Endodermal cell (in vitro differentiated cells): ENCODE results near the gene TRDN. TPM values are rescaled to one million over a fixed set of nuclear protein-coding genes. Genes with fewer than 3 reads are reported as not detected.
A peak's percentile ranks its signal among the peaks of the same experiment; 100 is the strongest.

Source experiments
- DNase-seq: peaks from one replicate; pipeline ENCODE4 v3.0.0-alpha.2; 2017
- H3K27ac ChIP-seq: 2 replicates; pipeline ENCODE4 v1.5.1; 2013; ENCODE audit warnings: mild to moderate bottlenecking, low read depth, low read length, moderate library complexity
- H3K27me3 ChIP-seq: 2 replicates; pipeline ENCODE4 v1.6.1; 2013; ENCODE audit warnings: mild to moderate bottlenecking, low read length, moderate library complexity; ENCODE audit not compliant: insufficient read depth, control insufficient read depth, poor library complexity, severe bottlenecking
- H3K36me3 ChIP-seq: 2 replicates; pipeline ENCODE4 v1.7.0; 2013; ENCODE audit warnings: mild to moderate bottlenecking, low read length, moderate library complexity; ENCODE audit not compliant: control insufficient read depth, insufficient read depth
- H3K4me1 ChIP-seq: one replicate; pipeline ENCODE4 v1.7.0; 2013; ENCODE audit warnings: low read length; ENCODE audit not compliant: control insufficient read depth, insufficient read depth
- H3K4me3 ChIP-seq: 2 replicates; pipeline ENCODE4 v1.5.1; 2013; ENCODE audit warnings: mild to moderate bottlenecking, low read length, moderate library complexity
- H3K9ac ChIP-seq: 2 replicates; pipeline ENCODE4 v1.6.1; 2013; ENCODE audit warnings: mild to moderate bottlenecking, low read length, moderate library complexity; ENCODE audit not compliant: poor library complexity, severe bottlenecking; ENCODE audit errors: extremely low read depth
- H3K9me3 ChIP-seq: 2 replicates; pipeline ENCODE4 v1.6.1; 2013; ENCODE audit warnings: mild to moderate bottlenecking, low read length, moderate library complexity; ENCODE audit not compliant: control insufficient read depth
- H3K27ac Mint-ChIP-seq: 2 replicates; pipeline ENCODE4 v1.8.0; 2020; ENCODE audit warnings: mixed read lengths
- H3K27me3 Mint-ChIP-seq: 2 replicates; pipeline ENCODE4 v1.8.0; 2021; ENCODE audit warnings: mild to moderate bottlenecking, mixed read lengths; ENCODE audit not compliant: insufficient read depth
- H3K36me3 Mint-ChIP-seq: 2 replicates; pipeline ENCODE4 v1.8.0; 2020; ENCODE audit warnings: low read depth, mixed read lengths
- H3K4me1 Mint-ChIP-seq: 2 replicates; pipeline ENCODE4 v1.8.0; 2020; ENCODE audit warnings: mixed read lengths
- H3K4me3 Mint-ChIP-seq: 2 replicates; pipeline ENCODE4 v1.8.0; 2020; ENCODE audit warnings: mild to moderate bottlenecking, moderate library complexity, mixed read lengths
- H3K9me3 Mint-ChIP-seq: 2 replicates; pipeline ENCODE4 v1.8.0; 2020; ENCODE audit warnings: mild to moderate bottlenecking, mixed read lengths
- WGBS, 2 experiments: methylation state at CpG; one replicate each; pipeline versions ENCODE4 v1.1.5 to v1.1.7; 2013; ENCODE audit warnings: missing lambda C conversion rate in 2 of 2, mixed read lengths in 1 of 2; ENCODE audit not compliant: insufficient coverage in 1 of 2, insufficient read length in 1 of 2; 5-methylcytosine and 5-hydroxymethylcytosine counted together
- total RNA-seq, 2 donors: library from RNA; stranded (reverse); fragmentation: NEBNext Ultra II Directional in 1 of 2; extraction: Animal tissue kit (Norgen Biotek cat#: 25700) in 1 of 2; gene quantifications; 2 replicates in 1 of 2; 3 replicates in 1 of 2; pipeline ENCODE4 v1.2.1, GENCODE V29; 2021
- TF ChIP-seq, protein P1 (sequence below): fragments of 200-600 bp; sonication (generic); conservative IDR thresholded peaks from 2 replicates; pipeline ENCODE4 v1.5.0; 2021; ENCODE audit warnings: antibody characterized with exemption, mild to moderate bottlenecking

TRDN gene
- total RNA-seq, 2 donors from 2014 or later, result 74.4 to 136 TPM

DNA sequence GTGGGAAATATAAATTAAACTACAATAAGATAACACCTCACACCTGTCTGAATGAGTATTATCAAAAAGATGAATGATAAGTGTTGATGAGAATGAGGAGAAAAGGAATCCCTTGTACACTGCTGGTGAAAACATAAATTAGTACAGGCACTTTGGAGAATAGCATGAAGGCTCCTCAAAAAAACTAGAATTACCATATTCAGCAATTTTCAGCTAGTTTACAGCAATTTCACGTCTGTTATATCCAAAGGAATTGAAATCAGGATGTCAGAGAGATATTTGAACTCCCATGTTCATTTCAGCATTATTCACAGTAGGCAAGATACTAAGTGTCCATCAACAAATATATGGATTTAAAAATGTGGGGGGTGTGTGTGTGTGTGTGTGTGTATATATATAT, 348.1 kb downstream of the TRDN start:
- Mint-ChIP-seq H3K4me3 (no peak overlapping the region), H3K27me3 (peaks cover 3% of the 10 kb centered on the region), H3K9me3 (peaks cover 13% of the 10 kb centered on the region), H3K4me1 (no peaks in the 10 kb centered on the region), H3K36me3 (no peaks in the 10 kb centered on the region), H3K27ac (no peak overlapping the region)
- Histone ChIP-seq H3K4me3 (no peak overlapping the region), H3K27me3 (no peaks in the 10 kb centered on the region), H3K4me1 (no peaks in the 10 kb centered on the region), H3K36me3 (no peaks in the 10 kb centered on the region), H3K9me3 (peaks cover under 1% of the 10 kb centered on the region), H3K27ac (no peak overlapping the region), H3K9ac (no peak overlapping the region)
- DNase-seq, result no peak
- WGBS, 2 experiments, result 100% methylated on average over 1 of the region's 1 CpG; no CpG with 5 or more reads in 1 of the 2 experiments
- TF ChIP-seq, protein P1, sequence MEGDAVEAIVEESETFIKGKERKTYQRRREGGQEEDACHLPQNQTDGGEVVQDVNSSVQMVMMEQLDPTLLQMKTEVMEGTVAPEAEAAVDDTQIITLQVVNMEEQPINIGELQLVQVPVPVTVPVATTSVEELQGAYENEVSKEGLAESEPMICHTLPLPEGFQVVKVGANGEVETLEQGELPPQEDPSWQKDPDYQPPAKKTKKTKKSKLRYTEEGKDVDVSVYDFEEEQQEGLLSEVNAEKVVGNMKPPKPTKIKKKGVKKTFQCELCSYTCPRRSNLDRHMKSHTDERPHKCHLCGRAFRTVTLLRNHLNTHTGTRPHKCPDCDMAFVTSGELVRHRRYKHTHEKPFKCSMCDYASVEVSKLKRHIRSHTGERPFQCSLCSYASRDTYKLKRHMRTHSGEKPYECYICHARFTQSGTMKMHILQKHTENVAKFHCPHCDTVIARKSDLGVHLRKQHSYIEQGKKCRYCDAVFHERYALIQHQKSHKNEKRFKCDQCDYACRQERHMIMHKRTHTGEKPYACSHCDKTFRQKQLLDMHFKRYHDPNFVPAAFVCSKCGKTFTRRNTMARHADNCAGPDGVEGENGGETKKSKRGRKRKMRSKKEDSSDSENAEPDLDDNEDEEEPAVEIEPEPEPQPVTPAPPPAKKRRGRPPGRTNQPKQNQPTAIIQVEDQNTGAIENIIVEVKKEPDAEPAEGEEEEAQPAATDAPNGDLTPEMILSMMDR, result no peak

DNA sequence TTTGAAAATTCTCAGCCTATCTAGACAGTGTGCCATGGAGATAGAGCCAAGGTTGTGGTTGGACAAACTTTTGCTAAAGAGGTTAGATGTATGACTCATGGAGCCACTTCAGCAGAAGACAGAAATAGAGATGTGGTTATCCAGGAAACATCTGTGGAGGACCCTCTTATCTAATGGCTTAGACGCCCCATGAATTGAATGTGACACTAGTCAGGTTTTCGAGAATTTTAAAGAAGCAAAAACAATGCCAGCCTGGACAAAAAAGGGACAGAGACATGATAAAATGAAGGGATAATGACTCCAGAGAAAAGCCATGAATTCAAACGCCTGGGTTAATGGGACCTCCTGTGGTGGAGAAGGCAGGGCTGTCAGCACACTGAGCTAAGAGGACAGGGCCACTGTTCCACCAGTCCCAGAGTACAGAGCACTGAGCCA, 360.2 kb downstream of the TRDN start:
- Mint-ChIP-seq H3K4me1 (peaks cover 33% of the 10 kb centered on the region), H3K9me3 (no peaks in the 10 kb centered on the region), H3K27ac (peak overlapping the region; percentile 53), H3K36me3 (no peaks in the 10 kb centered on the region), H3K4me3 (no peak overlapping the region), H3K27me3 (no peaks in the 10 kb centered on the region)
- 31 to 48% methylated on average over 3 of the region's 3 CpGs for WGBS, 2 experiments
- Histone ChIP-seq H3K27ac (no peak overlapping the region), H3K36me3 (no peaks in the 10 kb centered on the region), H3K4me3 (no peak overlapping the region), H3K4me1 (peaks cover 8% of the 10 kb centered on the region), H3K9ac (no peak overlapping the region), H3K27me3 (no peaks in the 10 kb centered on the region), H3K9me3 (no peaks in the 10 kb centered on the region)
- TF ChIP-seq, protein P1, result no peak
- peak; percentile 77 for DNase-seq

DNA sequence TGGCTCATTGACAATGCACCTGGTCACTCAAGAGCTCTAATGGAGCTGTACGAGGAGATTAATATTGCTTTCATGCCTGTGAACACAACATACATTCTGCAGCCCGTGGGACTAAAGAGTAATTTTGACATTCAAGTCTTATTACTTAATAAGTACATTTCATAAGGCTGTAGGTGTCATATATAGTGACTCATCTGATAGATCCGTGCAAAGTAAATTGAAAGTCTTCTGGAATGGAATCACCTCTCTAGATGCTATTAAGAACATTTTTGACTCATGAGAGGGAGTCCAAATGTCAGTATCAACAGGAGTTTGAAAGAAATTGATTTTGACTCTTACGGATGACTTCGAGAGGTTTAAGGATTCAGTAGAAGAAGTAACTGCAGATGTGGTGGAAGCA, 372.8 kb downstream of the TRDN start:
- WGBS, 2 experiments, result 84 to 95% methylated on average over 3 to 5 of the region's 5 CpGs
- H3K27ac ChIP-seq, result no peak overlapping the region
- H3K9me3 ChIP-seq, result peaks cover 28% of the 10 kb centered on the region
- Mint-ChIP-seq H3K9me3 (peaks cover 15% of the 10 kb centered on the region), H3K4me1 (peaks cover 10% of the 10 kb centered on the region), H3K27ac (no peak overlapping the region), H3K36me3 (peaks cover 10% of the 10 kb centered on the region), H3K27me3 (no peaks in the 10 kb centered on the region), H3K4me3 (no peak overlapping the region)
- DNase-seq, result no peak
- H3K4me3 ChIP-seq, result no peak overlapping the region
- no peak overlapping the region for H3K9ac ChIP-seq
- no peaks in the 10 kb centered on the region for H3K36me3 ChIP-seq
- TF ChIP-seq, protein P1, result no peak
- no peaks in the 10 kb centered on the region for H3K27me3 ChIP-seq
- H3K4me1 ChIP-seq, result no peaks in the 10 kb centered on the region
